GM23338 (cell line): ENCODE data around the gene LYST.

Source experiments
- CREB1 ChIP-seq: fragments of 250-450 bp; sonication (Bioruptor Pico); IDR thresholded peaks from 2 replicates; pipeline ENCODE4 v1.5.0; 2020; ENCODE audit warnings: low read depth, mild to moderate bottlenecking, moderate library complexity
- EZH2 ChIP-seq: fragments of 200-600 bp; sonication (generic); IDR thresholded peaks from one replicate; pipeline ENCODE4 v1.8.0; 2017; ENCODE audit warnings: antibody characterized with exemption, mild to moderate bottlenecking, low read depth; ENCODE audit not compliant: unreplicated experiment
- EZH2phosphoT487 ChIP-seq: fragments of 200-600 bp; sonication (generic); IDR thresholded peaks from one replicate; pipeline ENCODE4 v1.8.1; 2018; ENCODE audit warnings: antibody characterized with exemption; ENCODE audit not compliant: unreplicated experiment
- JUNB ChIP-seq: IDR thresholded peaks from one replicate; pipeline ENCODE4 v1.6.1; 2016; ENCODE audit warnings: antibody characterized with exemption; ENCODE audit not compliant: unreplicated experiment
- NANOG ChIP-seq: IDR thresholded peaks from 2 replicates; pipeline ENCODE4 v1.6.1; 2016; ENCODE audit warnings: antibody characterized with exemption, borderline replicate concordance
- POLR2AphosphoS5 ChIP-seq: IDR thresholded peaks from 2 replicates; pipeline ENCODE4 v1.6.1; 2016; ENCODE audit warnings: antibody characterized with exemption, low read depth
- ZNF114 ChIP-seq: fragments of 250-450 bp; sonication (Bioruptor Pico); IDR thresholded peaks from 2 replicates; pipeline ENCODE4 v1.5.0; 2020; ENCODE audit warnings: mild to moderate bottlenecking, moderate library complexity
- TF ChIP-seq, protein P1 (sequence below), 2 experiments: fragments of 200-600 bp in 1 of 2; sonication (generic) in 1 of 2; conservative IDR thresholded peaks; 2 replicates each; pipeline versions ENCODE4 v1.5.1 to v1.6.1; 2016 to 2017; ENCODE audit warnings: antibody characterized with exemption in 2 of 2, low read depth in 2 of 2, mild to moderate bottlenecking in 2 of 2, moderate library complexity in 1 of 2
- TF ChIP-seq, protein P2 (sequence below): IDR thresholded peaks from 2 replicates; pipeline ENCODE4 v1.6.1; 2016; ENCODE audit warnings: antibody characterized with exemption
- TF ChIP-seq, protein P3 (sequence below): IDR thresholded peaks from one replicate; pipeline ENCODE4 v1.6.1; 2018; ENCODE audit warnings: antibody characterized with exemption; ENCODE audit not compliant: unreplicated experiment
- TF ChIP-seq, protein P4 (sequence below): fragments of 250-450 bp; sonication (Bioruptor Pico); IDR thresholded peaks from 2 replicates; pipeline ENCODE4 v1.5.0; 2020; ENCODE audit warnings: mild to moderate bottlenecking, moderate library complexity

DNA sequence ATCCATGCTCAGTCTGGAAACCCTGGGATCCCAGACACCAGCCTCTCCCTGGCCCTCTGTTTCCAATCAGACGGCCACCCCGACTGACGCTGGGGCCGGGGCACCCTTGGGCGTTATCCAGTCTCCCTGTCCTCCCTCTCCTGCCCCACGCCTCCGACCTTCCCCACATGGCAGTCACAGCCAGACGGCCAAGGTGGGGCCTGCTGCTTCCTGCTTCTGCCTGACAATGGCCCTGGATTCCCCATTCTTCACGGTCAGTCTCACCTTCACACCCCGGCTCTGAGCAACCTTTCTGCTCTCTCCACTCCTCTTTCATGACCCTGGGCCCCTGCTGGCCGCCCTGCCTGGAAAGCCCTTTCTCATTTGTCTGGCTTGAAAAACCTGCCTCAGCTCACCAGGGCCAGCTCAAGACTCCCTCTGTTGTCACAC lies 223.7 kb downstream of the LYST start:
- TF ChIP-seq, protein P1, sequence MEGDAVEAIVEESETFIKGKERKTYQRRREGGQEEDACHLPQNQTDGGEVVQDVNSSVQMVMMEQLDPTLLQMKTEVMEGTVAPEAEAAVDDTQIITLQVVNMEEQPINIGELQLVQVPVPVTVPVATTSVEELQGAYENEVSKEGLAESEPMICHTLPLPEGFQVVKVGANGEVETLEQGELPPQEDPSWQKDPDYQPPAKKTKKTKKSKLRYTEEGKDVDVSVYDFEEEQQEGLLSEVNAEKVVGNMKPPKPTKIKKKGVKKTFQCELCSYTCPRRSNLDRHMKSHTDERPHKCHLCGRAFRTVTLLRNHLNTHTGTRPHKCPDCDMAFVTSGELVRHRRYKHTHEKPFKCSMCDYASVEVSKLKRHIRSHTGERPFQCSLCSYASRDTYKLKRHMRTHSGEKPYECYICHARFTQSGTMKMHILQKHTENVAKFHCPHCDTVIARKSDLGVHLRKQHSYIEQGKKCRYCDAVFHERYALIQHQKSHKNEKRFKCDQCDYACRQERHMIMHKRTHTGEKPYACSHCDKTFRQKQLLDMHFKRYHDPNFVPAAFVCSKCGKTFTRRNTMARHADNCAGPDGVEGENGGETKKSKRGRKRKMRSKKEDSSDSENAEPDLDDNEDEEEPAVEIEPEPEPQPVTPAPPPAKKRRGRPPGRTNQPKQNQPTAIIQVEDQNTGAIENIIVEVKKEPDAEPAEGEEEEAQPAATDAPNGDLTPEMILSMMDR (conservative IDR thresholded peaks at IDR 0.05; ENCODE audit: low read depth in 2 of 2), result 0 out of 4 replicates have a peak, but pooled peaks of 1 of the 2 experiments have one; percentile 17
- TF ChIP-seq POLR2AphosphoS5 (no peak), EZH2 (no peak), JUNB (no peak), NANOG (no peak), EZH2phosphoT487 (no peak), CREB1 (no peak), ZNF114 (CRISPR knock-in tag) (no peak)
- TF ChIP-seq, protein P2, sequence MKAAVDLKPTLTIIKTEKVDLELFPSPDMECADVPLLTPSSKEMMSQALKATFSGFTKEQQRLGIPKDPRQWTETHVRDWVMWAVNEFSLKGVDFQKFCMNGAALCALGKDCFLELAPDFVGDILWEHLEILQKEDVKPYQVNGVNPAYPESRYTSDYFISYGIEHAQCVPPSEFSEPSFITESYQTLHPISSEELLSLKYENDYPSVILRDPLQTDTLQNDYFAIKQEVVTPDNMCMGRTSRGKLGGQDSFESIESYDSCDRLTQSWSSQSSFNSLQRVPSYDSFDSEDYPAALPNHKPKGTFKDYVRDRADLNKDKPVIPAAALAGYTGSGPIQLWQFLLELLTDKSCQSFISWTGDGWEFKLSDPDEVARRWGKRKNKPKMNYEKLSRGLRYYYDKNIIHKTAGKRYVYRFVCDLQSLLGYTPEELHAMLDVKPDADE, result no peak
- TF ChIP-seq, protein P3, sequence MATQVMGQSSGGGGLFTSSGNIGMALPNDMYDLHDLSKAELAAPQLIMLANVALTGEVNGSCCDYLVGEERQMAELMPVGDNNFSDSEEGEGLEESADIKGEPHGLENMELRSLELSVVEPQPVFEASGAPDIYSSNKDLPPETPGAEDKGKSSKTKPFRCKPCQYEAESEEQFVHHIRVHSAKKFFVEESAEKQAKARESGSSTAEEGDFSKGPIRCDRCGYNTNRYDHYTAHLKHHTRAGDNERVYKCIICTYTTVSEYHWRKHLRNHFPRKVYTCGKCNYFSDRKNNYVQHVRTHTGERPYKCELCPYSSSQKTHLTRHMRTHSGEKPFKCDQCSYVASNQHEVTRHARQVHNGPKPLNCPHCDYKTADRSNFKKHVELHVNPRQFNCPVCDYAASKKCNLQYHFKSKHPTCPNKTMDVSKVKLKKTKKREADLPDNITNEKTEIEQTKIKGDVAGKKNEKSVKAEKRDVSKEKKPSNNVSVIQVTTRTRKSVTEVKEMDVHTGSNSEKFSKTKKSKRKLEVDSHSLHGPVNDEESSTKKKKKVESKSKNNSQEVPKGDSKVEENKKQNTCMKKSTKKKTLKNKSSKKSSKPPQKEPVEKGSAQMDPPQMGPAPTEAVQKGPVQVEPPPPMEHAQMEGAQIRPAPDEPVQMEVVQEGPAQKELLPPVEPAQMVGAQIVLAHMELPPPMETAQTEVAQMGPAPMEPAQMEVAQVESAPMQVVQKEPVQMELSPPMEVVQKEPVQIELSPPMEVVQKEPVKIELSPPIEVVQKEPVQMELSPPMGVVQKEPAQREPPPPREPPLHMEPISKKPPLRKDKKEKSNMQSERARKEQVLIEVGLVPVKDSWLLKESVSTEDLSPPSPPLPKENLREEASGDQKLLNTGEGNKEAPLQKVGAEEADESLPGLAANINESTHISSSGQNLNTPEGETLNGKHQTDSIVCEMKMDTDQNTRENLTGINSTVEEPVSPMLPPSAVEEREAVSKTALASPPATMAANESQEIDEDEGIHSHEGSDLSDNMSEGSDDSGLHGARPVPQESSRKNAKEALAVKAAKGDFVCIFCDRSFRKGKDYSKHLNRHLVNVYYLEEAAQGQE, result no peak
- TF ChIP-seq, protein P4, sequence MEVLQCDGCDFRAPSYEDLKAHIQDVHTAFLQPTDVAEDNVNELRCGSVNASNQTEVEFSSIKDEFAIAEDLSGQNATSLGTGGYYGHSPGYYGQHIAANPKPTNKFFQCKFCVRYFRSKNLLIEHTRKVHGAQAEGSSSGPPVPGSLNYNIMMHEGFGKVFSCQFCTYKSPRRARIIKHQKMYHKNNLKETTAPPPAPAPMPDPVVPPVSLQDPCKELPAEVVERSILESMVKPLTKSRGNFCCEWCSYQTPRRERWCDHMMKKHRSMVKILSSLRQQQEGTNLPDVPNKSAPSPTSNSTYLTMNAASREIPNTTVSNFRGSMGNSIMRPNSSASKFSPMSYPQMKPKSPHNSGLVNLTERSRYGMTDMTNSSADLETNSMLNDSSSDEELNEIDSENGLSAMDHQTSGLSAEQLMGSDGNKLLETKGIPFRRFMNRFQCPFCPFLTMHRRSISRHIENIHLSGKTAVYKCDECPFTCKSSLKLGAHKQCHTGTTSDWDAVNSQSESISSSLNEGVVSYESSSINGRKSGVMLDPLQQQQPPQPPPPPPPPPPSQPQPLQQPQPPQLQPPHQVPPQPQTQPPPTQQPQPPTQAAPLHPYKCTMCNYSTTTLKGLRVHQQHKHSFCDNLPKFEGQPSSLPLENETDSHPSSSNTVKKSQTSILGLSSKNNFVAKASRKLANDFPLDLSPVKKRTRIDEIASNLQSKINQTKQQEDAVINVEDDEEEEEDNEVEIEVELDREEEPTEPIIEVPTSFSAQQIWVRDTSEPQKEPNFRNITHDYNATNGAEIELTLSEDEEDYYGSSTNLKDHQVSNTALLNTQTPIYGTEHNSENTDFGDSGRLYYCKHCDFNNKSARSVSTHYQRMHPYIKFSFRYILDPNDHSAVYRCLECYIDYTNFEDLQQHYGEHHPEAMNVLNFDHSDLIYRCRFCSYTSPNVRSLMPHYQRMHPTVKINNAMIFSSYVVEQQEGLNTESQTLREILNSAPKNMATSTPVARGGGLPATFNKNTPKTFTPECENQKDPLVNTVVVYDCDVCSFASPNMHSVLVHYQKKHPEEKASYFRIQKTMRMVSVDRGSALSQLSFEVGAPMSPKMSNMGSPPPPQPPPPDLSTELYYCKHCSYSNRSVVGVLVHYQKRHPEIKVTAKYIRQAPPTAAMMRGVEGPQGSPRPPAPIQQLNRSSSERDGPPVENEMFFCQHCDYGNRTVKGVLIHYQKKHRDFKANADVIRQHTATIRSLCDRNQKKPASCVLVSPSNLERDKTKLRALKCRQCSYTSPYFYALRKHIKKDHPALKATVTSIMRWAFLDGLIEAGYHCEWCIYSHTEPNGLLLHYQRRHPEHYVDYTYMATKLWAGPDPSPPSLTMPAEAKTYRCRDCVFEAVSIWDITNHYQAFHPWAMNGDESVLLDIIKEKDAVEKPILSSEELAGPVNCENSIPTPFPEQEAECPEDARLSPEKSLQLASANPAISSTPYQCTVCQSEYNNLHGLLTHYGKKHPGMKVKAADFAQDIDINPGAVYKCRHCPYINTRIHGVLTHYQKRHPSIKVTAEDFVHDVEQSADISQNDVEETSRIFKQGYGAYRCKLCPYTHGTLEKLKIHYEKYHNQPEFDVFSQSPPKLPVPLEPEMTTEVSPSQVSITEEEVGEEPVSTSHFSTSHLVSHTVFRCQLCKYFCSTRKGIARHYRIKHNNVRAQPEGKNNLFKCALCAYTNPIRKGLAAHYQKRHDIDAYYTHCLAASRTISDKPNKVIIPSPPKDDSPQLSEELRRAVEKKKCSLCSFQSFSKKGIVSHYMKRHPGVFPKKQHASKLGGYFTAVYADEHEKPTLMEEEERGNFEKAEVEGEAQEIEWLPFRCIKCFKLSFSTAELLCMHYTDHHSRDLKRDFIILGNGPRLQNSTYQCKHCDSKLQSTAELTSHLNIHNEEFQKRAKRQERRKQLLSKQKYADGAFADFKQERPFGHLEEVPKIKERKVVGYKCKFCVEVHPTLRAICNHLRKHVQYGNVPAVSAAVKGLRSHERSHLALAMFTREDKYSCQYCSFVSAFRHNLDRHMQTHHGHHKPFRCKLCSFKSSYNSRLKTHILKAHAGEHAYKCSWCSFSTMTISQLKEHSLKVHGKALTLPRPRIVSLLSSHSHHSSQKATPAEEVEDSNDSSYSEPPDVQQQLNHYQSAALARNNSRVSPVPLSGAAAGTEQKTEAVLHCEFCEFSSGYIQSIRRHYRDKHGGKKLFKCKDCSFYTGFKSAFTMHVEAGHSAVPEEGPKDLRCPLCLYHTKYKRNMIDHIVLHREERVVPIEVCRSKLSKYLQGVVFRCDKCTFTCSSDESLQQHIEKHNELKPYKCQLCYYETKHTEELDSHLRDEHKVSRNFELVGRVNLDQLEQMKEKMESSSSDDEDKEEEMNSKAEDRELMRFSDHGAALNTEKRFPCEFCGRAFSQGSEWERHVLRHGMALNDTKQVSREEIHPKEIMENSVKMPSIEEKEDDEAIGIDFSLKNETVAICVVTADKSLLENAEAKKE (CRISPR knock-in tag), result no peak
